GM18508 (cell line): ENCODE data around the gene DNAJC13.
A peak's percentile ranks its signal among the peaks of the same experiment; 100 is the strongest.
"Not testable (repeated sequence)": the region's sequence is repeated elsewhere in the genome, so short reads cannot be mapped to it uniquely, and the experiment has no call there.

Source experiments
- ATAC-seq: cut with Tn5 transposase; IDR thresholded peaks from one replicate; pipeline ENCODE4 v1.9.1; 2021; ENCODE audit warnings: moderate number of reproducible peaks; ENCODE audit not compliant: insufficient read depth, unreplicated experiment

Gene DNAJC13

DNA sequence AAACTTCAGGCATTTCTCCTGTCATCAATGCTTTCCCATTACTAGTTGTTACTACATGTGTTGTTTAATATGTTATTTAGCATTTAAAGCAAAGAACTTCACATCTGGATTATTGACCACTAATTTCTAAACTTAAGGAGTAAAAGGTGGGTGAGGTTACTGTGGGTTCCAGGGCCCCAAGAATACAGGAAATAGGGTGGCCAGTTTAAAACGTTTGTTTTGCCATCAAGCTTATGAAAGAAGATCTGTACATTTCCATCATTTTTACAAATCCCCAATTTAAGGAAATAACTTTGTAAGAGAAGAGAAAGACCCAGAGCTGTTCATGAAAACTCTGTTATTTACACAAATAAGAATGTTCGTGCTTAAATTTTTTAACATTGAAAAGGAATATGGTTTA is 125.3 kb downstream of the DNAJC13 start:
- ATAC-seq = no peak

DNA sequence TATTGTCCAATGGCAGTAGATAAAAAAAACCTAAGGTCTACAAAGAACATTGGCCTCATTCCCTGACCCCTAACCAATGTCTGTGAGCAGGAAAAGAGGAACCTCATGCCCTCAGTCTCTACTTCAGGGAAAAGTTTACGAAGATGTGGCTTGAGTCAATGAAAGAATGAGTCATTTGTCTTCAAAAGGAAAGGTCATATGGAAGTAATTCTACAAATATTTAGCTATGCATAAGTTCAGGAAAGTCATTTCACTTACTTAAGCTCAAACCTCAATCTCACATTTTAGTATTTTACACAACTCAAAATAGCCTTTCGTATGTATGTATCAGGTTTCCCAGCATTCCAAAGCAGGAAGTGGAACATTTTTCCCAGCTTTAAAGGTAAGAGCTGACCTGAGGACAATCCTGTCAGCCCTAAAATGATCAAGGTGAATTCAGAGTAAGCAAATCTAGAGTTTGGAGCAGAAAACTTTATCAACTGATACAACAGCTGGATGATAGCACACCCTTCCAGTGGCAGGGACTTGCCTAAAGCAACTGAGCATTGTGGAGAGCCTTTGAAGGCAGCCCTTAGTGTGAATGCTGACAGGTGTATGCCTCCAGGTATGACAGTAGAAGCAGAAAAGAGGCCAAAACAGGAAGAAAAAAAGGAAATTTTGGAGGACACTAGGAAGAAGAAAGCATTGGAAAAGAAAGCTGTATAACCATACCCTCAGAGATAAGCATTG is 125.9 kb downstream of the DNAJC13 start:
- ATAC-seq = no peak

DNA sequence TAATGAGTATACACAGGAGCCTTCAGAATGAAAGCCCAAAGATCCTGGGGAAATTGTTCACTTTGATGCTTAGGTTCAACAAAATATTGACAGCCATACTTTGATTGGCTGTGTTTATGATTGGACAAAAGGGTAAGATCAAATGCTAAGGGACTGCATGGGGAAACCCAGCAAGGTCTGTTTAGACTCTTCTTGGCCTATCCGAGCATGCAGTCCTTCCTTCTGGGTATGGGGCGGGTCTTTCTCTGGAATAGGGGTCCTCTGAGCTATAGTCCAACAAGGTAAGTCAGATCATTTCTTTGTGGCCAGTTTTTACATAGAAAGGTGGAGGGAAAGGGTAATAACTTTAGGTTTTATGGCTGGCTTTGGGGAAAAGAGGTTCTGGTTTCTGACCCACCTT is 126.8 kb downstream of the DNAJC13 start:
- ATAC-seq = no peak

DNA sequence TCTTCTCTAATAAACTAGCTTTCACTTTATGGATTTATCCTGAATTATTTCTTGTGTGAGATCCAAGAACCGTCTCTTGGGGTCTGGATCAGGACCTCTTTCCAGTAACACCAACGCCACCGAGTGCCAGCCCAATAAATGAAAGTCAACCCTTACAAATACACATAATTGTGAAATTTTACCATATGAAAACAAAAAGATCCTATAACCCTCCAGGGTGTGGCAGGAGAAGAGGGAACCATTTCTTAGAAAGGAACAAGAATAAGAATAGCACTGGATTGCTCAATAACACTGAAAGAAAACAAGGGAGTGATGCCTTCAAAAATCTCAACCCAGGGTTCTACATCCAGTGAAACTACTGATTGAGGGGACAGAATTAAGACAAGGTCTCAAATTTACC is 128.2 kb downstream of the DNAJC13 start:
- ATAC-seq = no peak

DNA sequence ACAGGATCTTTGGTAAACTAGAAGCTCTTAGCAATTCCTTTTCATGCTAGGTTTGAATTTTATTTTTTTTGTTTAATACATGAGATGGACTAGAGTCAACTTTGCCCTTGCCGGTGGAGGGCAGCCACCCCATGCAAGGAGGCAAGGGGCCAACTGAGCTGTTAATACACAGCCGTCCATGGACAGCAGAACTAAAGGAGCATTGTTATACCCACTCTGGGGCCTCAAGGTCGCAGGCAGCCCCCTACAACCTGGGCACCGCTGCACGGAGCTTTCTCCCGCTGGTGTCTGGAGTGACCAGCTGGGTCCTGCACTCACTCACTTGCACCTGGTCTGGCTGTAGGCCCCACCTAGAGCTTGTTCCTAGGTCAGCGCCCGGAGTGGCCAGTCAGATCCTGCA is 131.9 kb downstream of the DNAJC13 start:
- no peak for ATAC-seq

DNA sequence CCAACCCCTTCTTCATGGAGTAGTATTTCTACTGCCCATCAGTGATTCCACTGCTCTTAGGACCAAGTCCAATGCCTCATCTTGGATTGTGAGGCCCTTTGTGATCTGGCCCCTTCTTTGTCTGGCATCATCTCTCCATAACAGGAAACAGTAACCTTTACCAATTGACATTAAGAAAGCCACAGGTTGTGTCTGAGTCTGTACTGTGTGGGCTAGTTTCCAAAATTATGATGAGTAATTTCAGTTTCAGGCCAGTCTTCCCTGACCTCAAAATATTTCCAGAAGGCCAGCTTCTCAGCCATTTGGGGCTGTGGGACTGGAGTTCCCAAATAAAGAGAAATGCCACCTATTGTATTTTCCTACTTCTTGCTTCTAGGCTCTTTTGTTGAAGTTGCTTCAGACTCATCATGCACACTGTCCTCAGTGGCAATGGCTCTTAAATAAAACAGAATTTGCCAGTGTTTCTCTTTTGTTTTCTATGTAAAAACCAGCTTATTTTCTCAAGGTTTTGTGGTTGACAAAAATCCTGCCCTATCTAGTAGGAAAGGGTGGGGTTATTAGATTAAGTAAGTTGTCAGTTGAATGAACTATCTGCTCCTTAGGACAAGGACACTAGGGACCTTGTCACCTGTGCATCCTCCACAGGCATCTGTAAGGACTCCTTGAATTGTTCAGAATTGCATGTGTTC is 132.7 kb downstream of the DNAJC13 start:
- ATAC-seq = peak; percentile 67

DNA sequence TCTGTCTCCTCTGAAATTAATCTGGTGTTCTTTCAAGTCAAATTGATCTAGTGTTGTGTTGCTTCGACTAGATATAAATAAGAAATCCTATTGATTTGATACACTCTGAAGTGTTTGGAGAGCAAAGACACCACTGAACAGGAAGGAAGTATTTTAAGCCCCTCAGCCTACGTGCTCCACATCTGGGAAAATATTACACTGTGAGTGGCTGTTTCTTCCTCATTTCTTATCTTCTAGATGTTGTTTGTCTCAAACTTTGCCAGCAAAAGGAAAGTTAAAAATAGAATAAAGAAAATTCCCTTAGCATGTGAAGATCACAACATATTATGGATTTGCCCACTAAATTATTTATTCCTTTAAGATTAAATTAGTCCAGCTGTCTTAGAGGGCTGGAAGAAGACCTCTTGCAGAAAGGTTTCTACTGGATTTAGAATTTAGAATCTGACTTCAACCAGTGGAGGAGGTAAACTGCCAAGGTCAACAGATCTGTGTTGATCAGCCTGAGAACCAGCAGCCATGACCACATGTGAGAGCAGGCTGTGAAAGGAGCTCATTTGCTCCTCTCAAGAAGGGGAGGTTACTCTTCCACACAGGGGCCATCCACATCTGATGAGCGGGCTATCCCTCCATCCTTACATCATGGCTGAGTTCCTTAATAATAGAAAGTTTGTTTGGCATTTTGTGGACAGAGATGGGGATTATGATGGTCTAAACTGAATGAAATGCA is 133.4 kb downstream of the DNAJC13 start:
- ATAC-seq = no peak

DNA sequence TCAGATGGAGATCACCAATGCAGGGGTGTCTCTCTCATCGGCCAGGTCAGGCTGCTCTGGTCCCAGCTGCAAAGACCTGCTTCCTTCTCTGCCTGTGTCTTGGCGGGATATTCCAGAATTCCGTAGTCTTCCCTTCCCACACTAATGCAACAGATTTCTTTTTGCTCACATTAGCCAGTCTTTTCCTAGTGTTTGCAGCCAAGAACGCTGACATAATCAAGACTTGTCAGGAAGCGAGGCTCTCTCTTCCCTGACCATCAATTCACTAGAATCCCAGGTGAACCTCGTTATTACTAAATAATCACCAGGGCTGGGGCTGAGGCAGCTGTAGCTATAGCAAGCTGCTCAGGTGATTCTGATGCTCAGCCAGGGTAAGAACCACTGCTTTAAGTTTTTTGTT is 136.5 kb downstream of the DNAJC13 start:
- no peak for ATAC-seq

DNA sequence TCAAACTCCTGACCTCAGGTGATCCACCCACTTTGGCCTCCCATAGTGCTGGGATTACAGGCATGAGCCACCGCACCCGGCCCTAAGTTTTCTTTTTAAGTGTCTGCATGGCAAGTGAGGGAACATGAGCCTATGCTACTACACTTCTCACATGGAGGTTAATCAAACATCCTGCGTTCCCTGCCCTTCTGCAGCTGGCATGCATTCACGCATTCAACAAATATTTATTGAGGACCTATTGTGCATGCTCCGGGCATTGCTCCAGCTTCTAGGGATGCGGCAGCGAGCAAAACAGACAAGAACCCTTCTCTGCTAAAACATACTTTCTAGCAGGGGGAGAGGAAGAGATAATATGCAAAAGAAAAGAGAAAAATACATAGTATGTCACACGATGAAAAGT is 137.1 kb downstream of the DNAJC13 start:
- ATAC-seq = no peak

DNA sequence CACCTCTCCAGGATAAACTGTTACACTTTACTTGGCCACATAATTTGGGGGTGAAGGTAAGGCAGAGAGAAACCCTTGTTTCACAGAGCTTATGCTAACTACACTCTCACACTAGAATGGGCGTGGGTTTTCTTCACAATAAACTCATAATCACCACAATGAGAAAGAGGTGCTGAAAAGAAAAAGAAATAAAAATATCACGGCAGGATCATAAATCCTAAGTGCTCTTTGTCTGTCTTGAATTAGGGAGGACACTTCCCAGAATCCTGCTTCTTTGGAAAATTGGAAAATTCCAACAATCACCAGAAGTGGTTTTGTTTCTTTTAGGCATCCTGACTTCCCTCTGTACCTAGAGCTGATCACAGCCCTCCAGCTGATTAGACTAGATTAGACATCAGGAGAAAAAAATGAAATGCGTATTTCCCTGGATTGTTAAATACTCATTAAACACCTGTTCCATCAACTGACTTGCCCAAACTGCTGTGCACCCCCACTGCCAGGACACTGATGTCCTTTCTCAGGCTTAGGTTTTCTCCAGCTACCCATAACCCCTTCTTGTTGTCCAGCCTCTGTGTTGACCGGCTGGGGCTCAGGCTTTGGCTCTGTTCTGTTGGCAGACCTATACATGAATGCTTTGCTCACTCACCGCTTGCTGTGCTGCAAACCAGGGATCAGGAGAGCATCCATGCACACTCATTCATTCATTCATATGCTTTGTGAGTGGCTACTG is 138.2 kb downstream of the DNAJC13 start:
- no peak for ATAC-seq

DNA sequence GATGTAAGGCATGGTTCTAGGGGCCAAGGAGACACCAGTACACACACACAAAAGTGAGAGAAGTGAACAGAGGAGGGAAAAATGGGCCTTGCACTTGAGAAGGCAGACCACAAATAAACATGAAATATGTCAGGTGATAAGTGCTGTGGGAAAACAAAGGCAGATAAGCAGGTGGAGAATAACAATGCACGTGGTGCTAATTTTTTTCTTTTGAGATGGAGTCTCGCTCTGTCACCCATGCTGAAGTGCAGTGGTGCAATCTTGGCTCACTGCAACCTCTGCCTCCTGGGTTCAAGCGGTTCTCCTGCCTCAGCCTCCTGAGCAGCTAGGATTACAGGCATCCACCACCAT is 138.7 kb downstream of the DNAJC13 start:
- ATAC-seq = not testable (repeated sequence)

DNA sequence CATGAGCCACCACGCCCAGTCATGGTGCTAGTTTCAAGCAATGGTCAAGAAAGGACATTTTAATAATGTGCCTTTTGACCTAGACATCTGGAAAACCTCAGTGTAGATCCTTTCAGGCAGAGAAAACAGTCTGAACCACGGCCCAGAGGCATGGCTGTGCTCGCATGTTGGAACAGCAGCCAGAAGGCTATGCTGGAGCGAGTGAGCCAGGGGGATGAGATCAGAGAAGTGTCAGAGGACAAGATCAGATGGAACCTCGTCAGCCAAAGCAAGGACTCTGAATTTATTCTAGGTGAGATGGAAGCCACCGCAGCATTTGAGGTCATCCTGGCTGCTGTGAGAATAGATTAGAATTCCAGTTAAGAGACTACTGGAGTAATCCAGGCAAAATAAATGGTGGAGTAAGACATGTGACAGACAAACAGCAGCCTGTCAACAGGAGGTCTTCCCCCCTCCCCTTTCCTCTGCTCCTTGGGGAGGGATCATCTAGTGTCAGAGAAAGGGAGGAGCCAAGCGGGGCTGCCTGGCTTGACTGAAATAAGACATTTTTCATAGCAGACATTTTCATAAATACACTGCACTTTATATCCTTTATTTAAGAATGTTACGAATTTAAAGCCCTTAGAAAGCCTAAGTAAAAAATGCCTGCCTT is 139.3 kb downstream of the DNAJC13 start:
- no peak for ATAC-seq

DNA sequence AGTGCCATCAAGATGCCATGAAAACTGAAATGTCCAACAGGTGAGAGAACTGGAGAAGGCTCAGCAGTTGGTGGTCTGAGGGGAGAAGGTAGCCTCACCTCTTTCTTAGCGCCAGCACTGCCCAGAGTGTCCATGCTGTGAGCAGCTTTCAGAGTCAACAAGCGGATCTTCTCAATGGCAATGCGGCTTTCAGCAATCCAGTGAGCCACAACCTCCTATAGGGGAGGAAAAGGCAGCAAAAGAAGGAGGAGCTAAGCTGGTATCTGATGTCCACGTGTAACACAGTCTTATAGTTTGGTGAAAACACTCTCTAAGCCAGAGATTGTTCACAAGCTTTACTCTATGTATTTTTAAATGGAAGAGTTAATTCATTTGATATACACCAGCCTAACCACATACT is 143.7 kb downstream of the DNAJC13 start:
- no peak for ATAC-seq

DNA sequence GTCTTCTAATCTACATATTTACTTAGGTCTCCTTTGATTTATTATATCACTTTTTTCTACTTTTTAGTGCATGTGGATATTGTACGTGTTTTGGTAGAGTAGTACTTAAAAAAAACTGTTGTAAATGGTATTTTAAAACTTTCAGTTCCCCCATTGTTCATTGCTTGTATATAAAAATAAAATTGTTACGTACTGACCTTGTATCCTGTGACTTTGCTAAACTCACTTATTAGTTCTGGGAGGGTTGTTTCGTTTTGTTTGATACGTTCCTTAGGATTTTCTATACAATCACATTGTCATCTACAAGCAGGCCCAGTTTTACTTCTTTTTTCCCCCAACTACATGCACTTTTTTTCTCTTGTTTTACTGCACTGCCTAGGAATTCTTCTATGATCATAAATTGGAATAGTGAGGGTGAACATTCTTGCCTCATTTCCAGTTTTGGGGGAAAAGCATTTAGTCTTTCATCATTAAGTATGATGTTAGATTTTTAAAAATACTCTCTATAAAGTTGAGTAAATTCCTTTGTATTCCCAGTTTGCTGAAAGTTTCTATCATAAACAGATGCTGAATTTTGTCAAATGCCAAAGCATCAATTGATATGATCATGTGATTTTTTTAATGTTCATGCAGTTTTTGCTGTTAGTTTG is 146.2 kb downstream of the DNAJC13 start:
- ATAC-seq = no peak

DNA sequence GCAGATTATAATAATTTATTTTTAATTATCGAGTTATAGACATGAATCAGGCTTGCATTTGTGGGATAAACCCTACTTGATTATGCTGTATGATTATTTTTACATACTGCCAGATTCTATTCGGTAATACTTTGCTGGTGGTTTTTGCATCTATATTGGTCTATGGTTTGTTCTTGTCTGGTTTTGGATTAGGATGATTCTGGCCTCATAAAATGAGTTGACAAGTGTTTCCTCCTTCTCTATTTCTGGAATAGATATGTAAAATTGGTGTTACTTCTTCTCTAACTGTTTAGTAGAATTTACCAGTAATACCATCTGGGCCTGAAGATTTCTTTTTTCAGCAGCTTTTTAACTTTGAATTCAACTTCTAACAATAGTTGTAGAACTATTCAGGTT is 146.8 kb downstream of the DNAJC13 start:
- no peak for ATAC-seq

DNA sequence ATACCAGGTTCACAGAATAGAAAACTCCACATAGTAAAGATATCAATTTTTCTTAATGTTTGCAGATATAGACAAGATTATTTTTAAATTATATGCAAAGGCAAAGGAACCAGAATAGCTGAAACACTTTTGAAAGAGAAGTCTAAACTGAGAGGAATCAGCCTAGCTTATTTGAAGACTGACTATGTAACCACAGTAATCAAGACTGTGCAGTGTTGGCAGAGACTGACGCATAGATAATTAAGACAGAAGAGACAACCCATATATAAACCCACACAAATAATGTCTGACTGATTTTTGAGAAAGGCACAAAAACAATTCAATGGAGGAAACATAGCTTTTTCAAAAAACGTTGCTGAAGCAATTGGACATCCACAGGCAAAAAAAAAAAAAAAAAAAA is 151.1 kb downstream of the DNAJC13 start:
- no peak for ATAC-seq

DNA sequence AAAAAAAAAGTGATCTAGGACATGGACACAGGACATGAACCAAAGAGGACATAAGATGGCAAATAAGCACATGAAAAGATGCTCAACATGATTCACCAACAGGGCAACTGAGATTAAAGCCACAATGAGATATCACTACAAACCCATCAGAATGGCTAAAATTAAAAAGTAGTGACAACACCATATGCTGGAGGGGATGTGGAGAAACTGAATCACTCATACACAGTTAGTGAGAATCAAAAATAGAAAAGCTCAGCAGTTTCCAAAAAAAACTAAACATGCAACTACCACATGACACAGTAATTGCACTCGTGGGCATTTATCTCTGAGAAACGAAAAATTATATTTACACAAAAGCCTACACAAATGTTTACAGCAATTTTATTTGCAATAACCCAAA is 151.9 kb downstream of the DNAJC13 start:
- ATAC-seq = no peak

DNA sequence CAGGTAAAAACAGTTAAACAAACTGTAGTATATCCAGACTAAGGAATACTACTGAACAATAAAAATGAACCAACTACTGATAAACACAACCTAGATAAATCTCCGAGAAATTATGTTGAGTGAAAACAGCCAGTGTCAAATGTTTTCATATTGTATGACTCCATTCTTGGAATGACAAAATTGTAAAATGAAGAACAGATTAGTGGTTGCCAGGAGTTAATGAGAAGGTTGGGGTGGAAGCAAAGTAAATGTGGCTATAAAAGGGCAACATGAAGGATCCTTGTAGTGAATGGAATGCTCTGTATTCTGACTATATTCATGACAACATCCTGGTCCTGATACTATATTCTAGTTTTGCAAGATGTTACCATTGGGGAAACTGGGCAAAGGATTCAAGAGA is 152.3 kb downstream of the DNAJC13 start:
- no peak for ATAC-seq

DNA sequence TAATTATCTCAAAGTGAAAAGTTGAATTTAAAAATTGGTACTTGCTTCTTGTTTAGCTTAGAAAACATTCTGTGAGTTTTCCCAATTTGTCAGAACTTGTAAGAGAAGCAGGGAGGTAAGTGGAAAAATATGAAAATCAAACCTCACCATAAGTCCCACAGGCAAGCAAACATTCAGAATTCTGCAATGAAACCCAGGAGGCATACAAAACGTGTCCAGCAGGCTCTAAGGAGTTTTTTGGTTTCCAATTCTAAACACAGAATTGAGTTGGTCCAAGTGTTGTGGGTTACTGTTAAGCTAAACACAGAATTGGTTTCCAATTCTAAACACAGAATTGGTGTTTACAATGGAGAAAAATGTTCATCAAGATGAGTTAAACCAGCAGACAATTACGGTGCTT is 152.7 kb downstream of the DNAJC13 start:
- ATAC-seq = no peak

DNA sequence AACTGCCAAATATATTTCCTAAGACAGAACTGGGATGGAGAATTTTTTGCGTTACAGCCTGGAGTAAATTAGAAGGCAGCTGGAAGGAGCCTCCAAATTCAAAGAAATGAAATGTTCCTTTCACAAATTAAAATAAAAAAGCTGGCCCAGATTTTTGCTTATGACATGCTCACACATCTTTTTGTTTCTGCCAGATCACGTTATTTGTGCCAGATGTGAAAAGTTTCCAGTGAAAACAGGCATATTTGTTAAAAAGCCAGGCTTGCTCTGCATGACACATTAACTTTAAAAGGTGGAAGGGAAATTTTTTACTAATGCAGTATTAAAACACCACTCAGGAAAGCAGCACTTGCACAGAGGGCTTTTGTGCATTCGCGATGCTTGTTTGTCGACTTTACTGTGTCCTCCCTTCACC is 156.5 kb downstream of the DNAJC13 start:
- no peak for ATAC-seq
